A673 (cell line): ENCODE data around the gene ADARB2.

Source experiments
- EZH2 ChIP-seq: fragments of 200-600 bp; sonication (generic); IDR thresholded peaks from 2 replicates; pipeline ENCODE4 v1.6.1; 2017; ENCODE audit warnings: borderline replicate concordance, low read depth, mild to moderate bottlenecking, mixed read lengths, antibody characterized with exemption, low read length; ENCODE audit not compliant: poor library complexity, severe bottlenecking
- TF ChIP-seq, protein P1 (sequence below): fragments of 300-800, 200-600 bp; sonication (generic); conservative IDR thresholded peaks from 2 replicates; pipeline ENCODE4 v1.5.1; 2017; ENCODE audit warnings: low read depth, mild to moderate bottlenecking, antibody characterized with exemption, low read length, moderate library complexity, mixed read lengths

DNA sequence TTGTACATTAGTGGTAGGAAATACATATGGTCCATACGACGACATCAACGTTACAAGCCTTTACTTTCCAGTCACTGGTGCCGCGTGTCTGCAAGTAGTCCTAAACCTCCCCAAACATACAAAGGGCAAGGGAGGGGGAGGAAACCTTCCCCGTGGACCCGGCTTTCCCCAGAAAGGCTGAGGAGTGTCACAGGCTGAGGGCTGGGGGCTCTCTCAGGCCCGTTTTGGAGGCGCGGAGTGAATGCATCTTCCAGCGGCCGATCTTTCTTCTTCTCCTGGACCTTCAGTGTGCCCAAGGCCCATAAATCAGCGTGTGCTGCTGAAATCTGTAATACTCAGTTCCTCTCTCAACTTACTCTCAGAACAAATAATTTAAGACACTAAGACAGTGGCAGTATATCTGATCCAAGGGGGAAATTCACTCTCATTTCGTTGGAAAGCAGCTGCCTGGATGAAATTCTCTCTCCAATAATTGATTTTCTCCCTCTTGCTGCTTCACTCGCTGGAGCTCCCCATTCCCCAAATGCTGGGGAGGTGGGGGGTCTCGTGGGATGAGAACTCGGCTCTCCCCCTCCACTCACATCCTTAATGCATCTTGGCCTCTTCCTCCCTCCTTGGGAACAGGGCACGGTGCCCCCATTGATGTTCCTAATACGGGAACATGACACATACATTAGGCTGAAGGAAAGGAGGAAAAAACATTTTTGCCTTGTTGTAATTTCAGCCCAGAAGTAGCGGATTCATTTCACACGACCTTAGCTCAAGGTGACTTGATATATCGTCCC lies 126.1 kb downstream of the ADARB2 start:
- TF ChIP-seq, protein P1, sequence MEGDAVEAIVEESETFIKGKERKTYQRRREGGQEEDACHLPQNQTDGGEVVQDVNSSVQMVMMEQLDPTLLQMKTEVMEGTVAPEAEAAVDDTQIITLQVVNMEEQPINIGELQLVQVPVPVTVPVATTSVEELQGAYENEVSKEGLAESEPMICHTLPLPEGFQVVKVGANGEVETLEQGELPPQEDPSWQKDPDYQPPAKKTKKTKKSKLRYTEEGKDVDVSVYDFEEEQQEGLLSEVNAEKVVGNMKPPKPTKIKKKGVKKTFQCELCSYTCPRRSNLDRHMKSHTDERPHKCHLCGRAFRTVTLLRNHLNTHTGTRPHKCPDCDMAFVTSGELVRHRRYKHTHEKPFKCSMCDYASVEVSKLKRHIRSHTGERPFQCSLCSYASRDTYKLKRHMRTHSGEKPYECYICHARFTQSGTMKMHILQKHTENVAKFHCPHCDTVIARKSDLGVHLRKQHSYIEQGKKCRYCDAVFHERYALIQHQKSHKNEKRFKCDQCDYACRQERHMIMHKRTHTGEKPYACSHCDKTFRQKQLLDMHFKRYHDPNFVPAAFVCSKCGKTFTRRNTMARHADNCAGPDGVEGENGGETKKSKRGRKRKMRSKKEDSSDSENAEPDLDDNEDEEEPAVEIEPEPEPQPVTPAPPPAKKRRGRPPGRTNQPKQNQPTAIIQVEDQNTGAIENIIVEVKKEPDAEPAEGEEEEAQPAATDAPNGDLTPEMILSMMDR = no peak
- no peak for TF ChIP-seq EZH2
